Natural killer cell (primary cell): ENCODE results near the gene UNC93A. TPM values are rescaled to one million over a fixed set of nuclear protein-coding genes. Genes with fewer than 3 reads are reported as not detected.

Experiments used
- ATAC-seq, 3 donors: fragments of 150-1000 bp in 2 of 3; fragments of 200-7000 bp in 1 of 3; cut with Tn5 transposase; 1 replicate in 1 of 3; 2 replicates in 2 of 3; pipeline ENCODE4 v1.10.0; 2021; ENCODE audit warnings: mild to moderate bottlenecking in 2 of 3, moderate library complexity in 2 of 3
- DNase-seq, 2 donors: peaks; one replicate each; pipeline versions ENCODE4 v3.0.0 to v3.0.0-alpha.2; 2013 to 2021; ENCODE audit warnings: mixed read lengths in 1 of 2
- H3K27ac ChIP-seq: one replicate; pipeline ENCODE4 v1.5.1; 2013; ENCODE audit warnings: mild to moderate bottlenecking, low read length
- H3K27me3 ChIP-seq: one replicate; pipeline ENCODE4 v1.6.1; 2013; ENCODE audit warnings: low read length; ENCODE audit not compliant: control insufficient read depth, insufficient read depth
- H3K36me3 ChIP-seq: one replicate; pipeline ENCODE4 v1.6.1; 2013; ENCODE audit warnings: low read length; ENCODE audit not compliant: control insufficient read depth, insufficient read depth
- H3K4me1 ChIP-seq: one replicate; pipeline ENCODE4 v1.6.1; 2013; ENCODE audit warnings: low read length; ENCODE audit not compliant: control insufficient read depth, insufficient read depth
- H3K4me3 ChIP-seq: one replicate; pipeline ENCODE4 v1.5.1; 2013; ENCODE audit warnings: low read length
- H3K9me3 ChIP-seq: one replicate; pipeline ENCODE4 v1.6.1; 2013; ENCODE audit warnings: low read length; ENCODE audit not compliant: control insufficient read depth, insufficient read depth
- H3K27ac Mint-ChIP-seq, 2 donors: one replicate each; pipeline ENCODE4 v1.8.0; 2022; ENCODE audit warnings: mild to moderate bottlenecking in 2 of 2, mixed read lengths in 2 of 2, moderate library complexity in 1 of 2
- H3K27me3 Mint-ChIP-seq, 2 donors: one replicate each; pipeline ENCODE4 v1.8.0; 2022; ENCODE audit warnings: low read depth in 2 of 2, mixed read lengths in 2 of 2
- H3K36me3 Mint-ChIP-seq: one replicate; pipeline ENCODE4 v1.8.0; 2022; ENCODE audit warnings: mixed read lengths
- H3K4me1 Mint-ChIP-seq, 2 donors: one replicate each; pipeline ENCODE4 v1.8.0; 2022; ENCODE audit warnings: mixed read lengths in 2 of 2
- H3K4me3 Mint-ChIP-seq: one replicate; pipeline ENCODE4 v1.8.0; 2022; ENCODE audit warnings: mild to moderate bottlenecking, moderate library complexity, mixed read lengths
- H3K9me3 Mint-ChIP-seq, 2 donors: one replicate each; pipeline ENCODE4 v1.8.0; 2022; ENCODE audit warnings: mixed read lengths in 2 of 2
- WGBS: methylation state at CpG from one replicate; pipeline ENCODE4 v1.1.7; 2013; ENCODE audit warnings: missing lambda C conversion rate; ENCODE audit not compliant: insufficient coverage; 5-methylcytosine and 5-hydroxymethylcytosine counted together
- intact Hi-C: fragments of 100-400 bp; cut with micrococcal nuclease; formaldehyde crosslinking; loops from one replicate; pipeline ENCODE4 v1.14.2; 2022
- total RNA-seq, 4 donors: library from RNA; stranded (reverse); fragments of 120-200 nt in 1 of 4; gene quantifications; one replicate each; pipeline versions ENCODE4 v1.2.3 to v1.2.4, GENCODE V29; 2013 to 2022
- TF ChIP-seq, protein P1 (sequence below): fragments of 200-600 bp; IDR thresholded peaks from one replicate; pipeline ENCODE4 v1.8.0; 2022; ENCODE audit warnings: antibody characterized with exemption

UNC93A gene
- total RNA-seq, 3 donors from 2014 or later (not counting 1 experiment from before 2014, with no cell fraction given): not detected

DNA sequence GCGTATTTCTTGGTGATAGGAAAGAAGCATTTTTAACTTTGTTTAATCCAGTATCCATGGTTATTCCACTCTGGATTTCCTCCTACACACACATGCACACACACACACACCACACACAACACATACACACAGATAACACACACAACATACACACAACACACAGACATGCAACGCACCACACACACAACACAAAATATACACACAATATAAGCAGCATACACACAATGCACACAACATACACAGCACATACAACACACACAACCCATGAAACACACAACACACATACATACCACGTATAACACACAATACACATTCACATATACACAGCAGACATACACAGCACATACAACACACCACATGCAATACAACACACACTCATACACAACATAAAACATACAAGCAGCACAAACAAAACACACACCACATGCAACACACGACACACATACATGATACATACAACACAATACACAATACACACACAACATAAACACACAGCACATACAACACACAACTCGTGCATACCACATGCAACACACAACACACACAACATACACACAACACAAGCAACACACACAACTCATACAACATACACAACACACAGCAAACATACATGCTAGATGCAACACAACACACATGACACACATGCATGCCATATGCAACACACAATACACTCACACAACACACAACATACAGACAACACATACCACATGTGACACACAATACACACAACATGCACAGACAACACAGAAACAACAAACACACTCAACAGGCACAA is 46.7 kb downstream of the UNC93A start:
- H3K4me1 Mint-ChIP-seq: no peaks in the 10 kb centered on the region
- no peaks in the 10 kb centered on the region for H3K36me3 Mint-ChIP-seq
- H3K9me3 Mint-ChIP-seq: no peaks in the 10 kb centered on the region
- DNase-seq (no peak), ATAC-seq (no peak)
- H3K27me3 ChIP-seq: no peaks in the 10 kb centered on the region
- TF ChIP-seq, protein P1, sequence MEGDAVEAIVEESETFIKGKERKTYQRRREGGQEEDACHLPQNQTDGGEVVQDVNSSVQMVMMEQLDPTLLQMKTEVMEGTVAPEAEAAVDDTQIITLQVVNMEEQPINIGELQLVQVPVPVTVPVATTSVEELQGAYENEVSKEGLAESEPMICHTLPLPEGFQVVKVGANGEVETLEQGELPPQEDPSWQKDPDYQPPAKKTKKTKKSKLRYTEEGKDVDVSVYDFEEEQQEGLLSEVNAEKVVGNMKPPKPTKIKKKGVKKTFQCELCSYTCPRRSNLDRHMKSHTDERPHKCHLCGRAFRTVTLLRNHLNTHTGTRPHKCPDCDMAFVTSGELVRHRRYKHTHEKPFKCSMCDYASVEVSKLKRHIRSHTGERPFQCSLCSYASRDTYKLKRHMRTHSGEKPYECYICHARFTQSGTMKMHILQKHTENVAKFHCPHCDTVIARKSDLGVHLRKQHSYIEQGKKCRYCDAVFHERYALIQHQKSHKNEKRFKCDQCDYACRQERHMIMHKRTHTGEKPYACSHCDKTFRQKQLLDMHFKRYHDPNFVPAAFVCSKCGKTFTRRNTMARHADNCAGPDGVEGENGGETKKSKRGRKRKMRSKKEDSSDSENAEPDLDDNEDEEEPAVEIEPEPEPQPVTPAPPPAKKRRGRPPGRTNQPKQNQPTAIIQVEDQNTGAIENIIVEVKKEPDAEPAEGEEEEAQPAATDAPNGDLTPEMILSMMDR: no peak
- no peak overlapping the region for H3K27ac ChIP-seq
- H3K27ac Mint-ChIP-seq: no peak overlapping the region
- intact Hi-C loops: no loop called here
- H3K4me3 ChIP-seq: no peak overlapping the region
- peaks cover 0 to 4% of the 10 kb centered on the region in 2 donors for H3K27me3 Mint-ChIP-seq
- H3K4me1 ChIP-seq: no peaks in the 10 kb centered on the region
- no peaks in the 10 kb centered on the region for H3K36me3 ChIP-seq
- H3K4me3 Mint-ChIP-seq: no peak overlapping the region
- H3K9me3 ChIP-seq: no peaks in the 10 kb centered on the region
- WGBS: 82% methylated on average over 5 of the region's 5 CpGs

DNA sequence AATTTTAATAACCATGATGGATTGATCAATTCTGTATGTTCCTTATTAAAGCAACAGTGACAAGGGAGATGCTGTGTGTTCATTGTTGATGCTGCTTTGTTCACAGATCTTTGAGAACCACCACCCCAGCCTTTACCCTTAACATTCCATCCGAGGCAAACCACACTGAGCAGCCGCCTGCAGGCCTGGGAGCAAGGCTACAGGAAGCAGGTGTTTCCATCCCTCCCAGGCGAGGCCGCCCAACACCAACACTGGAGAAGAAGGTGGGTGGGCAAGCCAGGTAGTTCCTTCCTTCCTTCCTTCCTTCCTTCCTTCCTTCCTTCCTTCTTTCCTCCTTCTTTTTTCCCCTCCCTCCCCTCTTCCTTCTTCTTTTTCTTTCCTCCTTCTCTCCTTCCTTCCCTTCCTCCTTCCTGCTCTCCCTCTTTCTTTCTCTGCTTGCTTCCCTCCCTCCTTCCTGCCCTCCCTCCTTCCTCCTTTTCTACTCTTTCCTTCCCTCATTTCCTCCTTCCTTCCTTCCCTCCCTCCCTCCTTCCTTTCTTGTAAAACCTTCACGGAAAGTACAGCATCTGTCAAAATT is 47.5 kb downstream of the UNC93A start:
- H3K27me3 Mint-ChIP-seq: peaks cover 0 to 4% of the 10 kb centered on the region in 2 donors
- no peaks in the 10 kb centered on the region for H3K9me3 Mint-ChIP-seq
- no peaks in the 10 kb centered on the region for H3K4me1 Mint-ChIP-seq
- no peak overlapping the region for H3K4me3 ChIP-seq
- no peaks in the 10 kb centered on the region for H3K4me1 ChIP-seq
- no peaks in the 10 kb centered on the region for H3K36me3 Mint-ChIP-seq
- H3K27ac ChIP-seq: no peak overlapping the region
- 23% methylated on average over 3 of the region's 5 CpGs for WGBS
- H3K4me3 Mint-ChIP-seq: no peak overlapping the region
- DNase-seq (no peak), ATAC-seq (no peak)
- H3K27me3 ChIP-seq: no peaks in the 10 kb centered on the region
- H3K9me3 ChIP-seq: no peaks in the 10 kb centered on the region
- intact Hi-C loops: no loop called here
- no peak overlapping the region for H3K27ac Mint-ChIP-seq
- TF ChIP-seq, protein P1: no peak
- H3K36me3 ChIP-seq: no peaks in the 10 kb centered on the region

DNA sequence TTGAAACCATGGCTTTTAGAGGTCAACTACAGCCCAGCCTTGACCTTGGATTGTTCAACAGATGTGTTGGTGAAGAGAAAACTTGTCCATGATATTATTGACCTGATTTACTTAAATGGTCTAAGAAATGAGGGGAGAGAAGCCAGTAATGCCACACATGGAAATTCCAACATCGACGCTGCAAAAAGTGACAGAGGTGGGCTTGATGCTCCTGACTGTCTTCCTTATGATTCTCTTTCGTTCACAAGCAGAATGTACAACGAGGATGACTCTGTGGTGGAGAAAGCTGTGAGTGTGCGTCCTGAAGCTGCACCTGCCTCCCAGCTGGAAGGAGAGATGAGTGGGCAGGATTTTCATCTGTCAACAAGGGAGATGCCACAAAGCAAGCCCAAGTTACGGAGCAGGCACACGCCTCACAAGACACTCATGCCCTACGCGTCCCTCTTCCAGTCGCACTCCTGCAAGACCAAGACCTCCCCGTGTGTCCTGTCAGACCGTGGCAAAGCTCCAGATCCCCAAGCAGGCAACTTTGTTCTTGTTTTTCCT is 50.0 kb downstream of the UNC93A start:
- Histone ChIP-seq H3K9me3 (no peaks in the 10 kb centered on the region), H3K36me3 (no peaks in the 10 kb centered on the region), H3K27ac (no peak overlapping the region), H3K27me3 (no peaks in the 10 kb centered on the region), H3K4me3 (no peak overlapping the region), H3K4me1 (no peaks in the 10 kb centered on the region)
- intact Hi-C loops: no loop called here
- no peaks in the 10 kb centered on the region for H3K4me1 Mint-ChIP-seq
- DNase-seq (no peak), ATAC-seq (no peak)
- TF ChIP-seq, protein P1: no peak
- H3K36me3 Mint-ChIP-seq: no peaks in the 10 kb centered on the region
- no peak overlapping the region for H3K4me3 Mint-ChIP-seq
- 84% methylated on average over 12 of the region's 12 CpGs for WGBS
- H3K27me3 Mint-ChIP-seq: peaks cover 7 to 8% of the 10 kb centered on the region in 2 donors
- H3K9me3 Mint-ChIP-seq: no peaks in the 10 kb centered on the region
- no peak overlapping the region for H3K27ac Mint-ChIP-seq
